ENCODE results near the gene ARL5A. TPM values are rescaled to one million over a fixed set of nuclear protein-coding genes. Genes with fewer than 3 reads are reported as not detected.
A peak's percentile ranks its signal among the peaks of the same experiment; 100 is the strongest.

The ARL5A gene
- total RNA-seq, 6 experiments from 2014 or later: 32.0 to 46.6 (median 39.9) TPM

- Mint-ChIP-seq H3K9me3 (no peaks in the 10 kb centered on the region), H3K36me3 (ENCODE audit: low read depth) (no peaks in the 10 kb centered on the region), H3K27ac (no peak overlapping the region), H3K4me1 (ENCODE audit: low read depth) (peaks cover 35% of the 10 kb centered on the region), H3K4me3 (no peak overlapping the region), H3K27me3 (ENCODE audit: insufficient read depth) (no peaks in the 10 kb centered on the region)
- no peak for TF ChIP-seq CTCF (IDR thresholded peaks at IDR 0.05)
- DNase-seq: peak; percentile 7
Measured at GRCh38 chr2:151767536-151767935, 60.7 kb downstream of the ARL5A start.

- Mint-ChIP-seq H3K4me3 (no peak overlapping the region), H3K27me3 (ENCODE audit: insufficient read depth) (no peaks in the 10 kb centered on the region), H3K4me1 (ENCODE audit: low read depth) (peaks cover 25% of the 10 kb centered on the region), H3K9me3 (no peaks in the 10 kb centered on the region), H3K27ac (no peak overlapping the region), H3K36me3 (ENCODE audit: low read depth) (no peaks in the 10 kb centered on the region)
- peak; percentile 3 for DNase-seq
- no peak for TF ChIP-seq CTCF (IDR thresholded peaks at IDR 0.05)
Measured at GRCh38 chr2:151766437-151767153, 61.6 kb downstream of the ARL5A start.

DNA sequence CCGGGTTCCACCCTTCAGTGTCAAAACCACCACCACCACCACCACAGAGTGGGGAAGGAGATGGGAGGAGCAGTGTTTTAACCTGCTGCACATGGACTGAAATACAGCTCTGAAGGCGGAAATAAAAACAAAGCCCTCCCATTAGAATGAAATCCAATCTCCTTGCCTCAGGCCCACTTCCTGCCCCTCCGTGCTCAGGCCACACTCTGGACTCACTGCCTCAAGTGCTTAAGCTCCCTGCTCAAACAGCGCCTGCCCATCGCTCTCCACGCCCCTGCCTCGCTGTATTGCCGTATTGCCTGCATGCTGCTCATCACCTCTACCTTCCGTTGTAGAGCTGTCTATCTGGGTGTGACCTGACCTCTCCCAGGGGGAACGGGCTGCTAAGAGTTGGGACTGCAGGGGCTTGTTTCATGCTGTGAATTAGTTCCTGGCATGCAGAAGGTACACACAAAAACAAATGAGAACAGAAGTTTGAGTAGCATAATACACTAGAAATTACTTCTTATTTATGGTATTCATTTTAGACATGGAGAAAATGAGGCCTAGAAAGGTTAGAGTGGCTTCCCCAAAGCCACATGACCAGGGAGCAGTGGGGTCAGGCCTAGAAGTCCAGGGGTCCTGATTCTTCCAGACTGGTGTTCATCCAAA is 62.3 kb downstream of the ARL5A start:
- Mint-ChIP-seq H3K9me3 (no peaks in the 10 kb centered on the region), H3K4me3 (no peak overlapping the region), H3K27me3 (ENCODE audit: insufficient read depth) (no peaks in the 10 kb centered on the region), H3K36me3 (ENCODE audit: low read depth) (no peaks in the 10 kb centered on the region), H3K27ac (no peak overlapping the region), H3K4me1 (ENCODE audit: low read depth) (peaks cover 19% of the 10 kb centered on the region)
- no peak for DNase-seq
- no peak for TF ChIP-seq CTCF (IDR thresholded peaks at IDR 0.05)

- Mint-ChIP-seq H3K4me3 (no peak overlapping the region), H3K9me3 (no peaks in the 10 kb centered on the region), H3K4me1 (ENCODE audit: low read depth) (peaks cover 17% of the 10 kb centered on the region), H3K36me3 (ENCODE audit: low read depth) (no peaks in the 10 kb centered on the region), H3K27ac (no peak overlapping the region), H3K27me3 (ENCODE audit: insufficient read depth) (no peaks in the 10 kb centered on the region)
- no peak for DNase-seq
- TF ChIP-seq CTCF (IDR thresholded peaks at IDR 0.05): no peak
Measured at GRCh38 chr2:151762694-151763093, 65.5 kb downstream of the ARL5A start.

DNA sequence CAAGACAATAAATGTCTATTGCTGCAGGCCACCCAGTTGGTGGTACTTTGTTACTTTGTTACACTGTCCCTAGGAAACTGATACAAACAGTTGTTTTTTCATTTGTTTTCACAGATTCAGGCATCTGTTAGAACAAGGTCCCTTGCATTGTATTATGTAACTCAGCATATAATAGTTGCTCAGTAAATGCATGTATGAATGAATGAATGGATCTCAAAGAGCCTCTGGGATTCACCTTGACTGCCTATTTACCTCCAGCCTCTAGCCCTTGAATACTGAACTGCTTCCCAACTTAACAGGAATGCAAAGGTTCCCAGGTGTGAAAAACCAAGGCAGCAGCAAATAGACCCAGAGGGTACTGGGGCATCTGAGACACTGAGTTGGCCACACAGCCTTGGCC is 66.5 kb downstream of the ARL5A start:
- no peaks in the 10 kb centered on the region for H3K9me3 Mint-ChIP-seq
- H3K27ac Mint-ChIP-seq: no peak overlapping the region
- DNase-seq: no peak
- TF ChIP-seq CTCF (IDR thresholded peaks at IDR 0.05): no peak
- H3K36me3 Mint-ChIP-seq (ENCODE audit: low read depth): no peaks in the 10 kb centered on the region
- peaks cover 7% of the 10 kb centered on the region for H3K4me1 Mint-ChIP-seq (ENCODE audit: low read depth)
- H3K27me3 Mint-ChIP-seq (ENCODE audit: insufficient read depth): no peaks in the 10 kb centered on the region
- H3K4me3 Mint-ChIP-seq: no peak overlapping the region
